Heart right ventricle (tissue), 16 donors: Measurements from ENCODE around the gene STAMBP. TPM values are rescaled to one million over a fixed set of nuclear protein-coding genes. Genes with fewer than 3 reads are reported as not detected.

Source experiments
- ATAC-seq, 8 donors: fragments of 200-7000 bp; cut with Tn5 transposase; one replicate each; pipeline ENCODE4 v1.9.1; 2020; ENCODE audit warnings: mild to moderate bottlenecking in 8 of 8, moderate library complexity in 8 of 8, moderate number of reproducible peaks in 1 of 8
- DNase-seq, 2 donors: peaks; one replicate each; pipeline ENCODE4 v3.0.0-alpha.2; 2020
- H3K27ac ChIP-seq, 10 donors: fragments of 200-600 bp; sonication (generic) in 2 of 10; one replicate each; pipeline versions ENCODE4 v1.5.0 to v1.8.0; 2020 to 2022; ENCODE audit warnings: mild to moderate bottlenecking in 3 of 10
- H3K27me3 ChIP-seq, 7 donors: fragments of 200-600 bp; one replicate each; pipeline ENCODE4 v1.8.0; 2021 to 2022; ENCODE audit warnings: mild to moderate bottlenecking in 2 of 7
- H3K36me3 ChIP-seq, 9 donors: fragments of 200-600 bp; sonication (generic) in 1 of 9; one replicate each; pipeline versions ENCODE4 v1.5.0 to v1.8.0; 2020 to 2022; ENCODE audit warnings: mild to moderate bottlenecking in 2 of 9
- H3K4me1 ChIP-seq, 9 donors: fragments of 200-600 bp; sonication (generic) in 1 of 9; one replicate each; pipeline versions ENCODE4 v1.5.0 to v1.8.0; 2020 to 2022; ENCODE audit warnings: mild to moderate bottlenecking in 4 of 9
- H3K4me3 ChIP-seq, 10 donors: fragments of 200-600 bp; sonication (generic) in 2 of 10; one replicate each; pipeline versions ENCODE4 v1.5.0 to v1.8.0; 2020 to 2022; ENCODE audit warnings: mild to moderate bottlenecking in 7 of 10, moderate library complexity in 2 of 10
- H3K9me3 ChIP-seq, 11 donors: fragments of 200-600 bp in 10 of 11; sonication (generic) in 2 of 11; one replicate each; pipeline versions ENCODE4 v1.5.0 to v1.8.0; 2013 to 2022; ENCODE audit warnings: mild to moderate bottlenecking in 2 of 11, control low read depth in 1 of 11, moderate library complexity in 1 of 11
- CTCF ChIP-seq, 9 donors: fragments of 200-600 bp; sonication (generic) in 2 of 9; IDR thresholded peaks; one replicate each; pipeline versions ENCODE4 v1.5.0 to v1.8.0; 2021 to 2022; ENCODE audit warnings: antibody characterized with exemption in 9 of 9, mild to moderate bottlenecking in 5 of 9, moderate library complexity in 1 of 9
- WGBS, 2 donors: extraction: QIAGEN DNeasy Blood & Tissue Kit; methylation state at CpG; one replicate each; pipeline ENCODE4 v1.1.7; 2013; ENCODE audit warnings: inconsistent platforms in 1 of 2; 5-methylcytosine and 5-hydroxymethylcytosine counted together
- intact Hi-C, 10 donors: fragments of 100-400 bp; cut with DNase I; formaldehyde crosslinking; loops; one replicate each; pipeline versions ENCODE4 v1.11.1 to v1.14.2; 2022
- polyA plus RNA-seq, 2 donors: library from polyadenylated mRNA; stranded (reverse); fragments of 200-250 nt; gene quantifications; one replicate each; pipeline ENCODE4 v1.2.3, GENCODE V29; 2013
- total RNA-seq, 10 donors: library from RNA; stranded (reverse); fragmentation: NEBNext Ultra II Directional in 3 of 10; extraction: Animal tissue kit (Norgen Biotek cat#: 25700) in 3 of 10; gene quantifications; one replicate each; pipeline versions ENCODE4 v1.2.1 to v1.2.4, GENCODE V29; 2021 to 2023
- donor health status: Arrhythmogenic right ventricular cardiomyopathy.
- donor health status: ischemic (EF 13 %, LVEDD 7.1; RV severe dilation, severe dysfunction).
- donor health status: healthy with polysubstance abuse.
- donor health status: DM: no; HTN: yes; CAD: no.
- donor health status: DM: no; HTN: no; CAD: no.
- donor health status: ischemic (EF 25% LVEDD 6.9; RV normal size, moderate dysfunction).
- donor health status: ischemic (EF 25% LVEDD 5.7; RV mildly dilated, moderate dysfunction).
- donor health status: healthy.
- donor health status: DM: yes; HTN: yes; CAD: no.
- donor health status: Ischemic cardiomyopathy.
- donor health status: ischemic (EF 35%, LVEDD 5.7; RV mildly dilated, moderate dysfunction).
- donor health status: nonischemic (EF 11% LVEDD 7.7; RV severe dilation, severe dysfunction).
- donor health status: DM: yes; HTN: yes; CAD: no.
- donor health status: PGD.
- donor health status: ischemic (EF 29% LVEDD 5.4; RV normal size, mild dysfunction).
- donor health status: nonischemic (EF 23%, LVEDD 6.1; RV moderate dilation, normal function).

The STAMBP gene
- total and polyA plus RNA-seq, 12 donors, result 12.1 to 37.5 (median 32.3) TPM

- no peak for TF ChIP-seq CTCF (IDR thresholded peaks at IDR 0.05)
- H3K36me3 ChIP-seq, result peaks cover 0 to 100% (median 58%) of the 10 kb centered on the region in 9 donors
- H3K27me3 ChIP-seq, result no peaks in the 10 kb centered on the region
- ATAC-seq (no peak), DNase-seq (no peak)
- intact Hi-C loops, result loop anchor here in 1 of 10 donors (10.0 kb wide), 1 partner anchor 125 kb away; the partner anchor contains the start of gene TET3
- H3K9me3 ChIP-seq, result no peaks in the 10 kb centered on the region
- H3K27ac ChIP-seq, result no peak overlapping the region
- 94 to 97% methylated on average over 6 of the region's 6 CpGs for WGBS, 2 donors
- H3K4me3 ChIP-seq, result no peak overlapping the region
- no peaks in the 10 kb centered on the region for H3K4me1 ChIP-seq
These were observed 31.2 kb downstream of the STAMBP start for GRCh38 chr2:73859721-73860586.

GRCh38 chr2:73862987-73863386, 34.2 kb downstream of the STAMBP start:
- intact Hi-C loops, result loop anchor here in 1 of 10 donors (10.0 kb wide), 1 partner anchor 122 kb away; the partner anchor contains the start of gene TET3
- TF ChIP-seq CTCF (IDR thresholded peaks at IDR 0.05), result no peak
- Histone ChIP-seq H3K27ac (no peak overlapping the region), H3K27me3 (no peaks in the 10 kb centered on the region), H3K4me1 (no peaks in the 10 kb centered on the region), H3K9me3 (no peaks in the 10 kb centered on the region), H3K36me3 (peaks cover 0 to 99% (median 52%) of the 10 kb centered on the region in 9 donors), H3K4me3 (no peak overlapping the region)
- WGBS, 2 donors, result 80 to 91% methylated on average over 2 of the region's 2 CpGs
- no peak for ATAC-seq
- DNase-seq, result no peak

- DNase-seq, result no peak
- TF ChIP-seq CTCF (IDR thresholded peaks at IDR 0.05), result no peak
- no peak overlapping the region for H3K27ac ChIP-seq
These were observed 39.6 kb downstream of the STAMBP start for GRCh38 chr2:73868204-73868978.

GRCh38 chr2:73870084-73870483, 41.3 kb downstream of the STAMBP start:
- intact Hi-C loops, result loop anchor here in 1 of 10 donors (5.0 kb wide), 1 partner anchor 57 kb away; the partner anchor contains the start of gene DGUOK
- 3 to 14% methylated on average over 4 of the region's 4 CpGs for WGBS, 2 donors
- peak overlapping the region in 9 of 10 donors; percentile 4 to 84 (median 67) for H3K27ac ChIP-seq
- H3K9me3 ChIP-seq, result no peaks in the 10 kb centered on the region
- peaks cover 0 to 22% (median 16%) of the 10 kb centered on the region in 9 donors for H3K4me1 ChIP-seq
- ATAC-seq, result peak; percentile 87 to 99 (median 96)
- no peaks in the 10 kb centered on the region for H3K27me3 ChIP-seq
- TF ChIP-seq CTCF (IDR thresholded peaks at IDR 0.05), result no peak
- peak in 1 of 2 donors; percentile 90 for DNase-seq
- peaks cover 0 to 28% (median 4%) of the 10 kb centered on the region in 9 donors for H3K36me3 ChIP-seq
- peak overlapping the region in 1 of 10 donors; percentile 1 for H3K4me3 ChIP-seq

More at GRCh38 chr2:73868204-73868978, 39.6 kb downstream of the STAMBP start:
- Histone ChIP-seq H3K9me3 (no peaks in the 10 kb centered on the region), H3K27me3 (no peaks in the 10 kb centered on the region), H3K4me1 (peaks cover 0 to 22% (median 16%) of the 10 kb centered on the region in 9 donors), H3K36me3 (peaks cover 0 to 45% (median 18%) of the 10 kb centered on the region in 9 donors), H3K4me3 (no peak overlapping the region)
- 95 to 96% methylated on average over 9 of the region's 9 CpGs for WGBS, 2 donors
- intact Hi-C loops, result loop anchor here in 1 of 10 donors (10.0 kb wide), 1 partner anchor 116 kb away; the partner anchor contains the start of gene TET3
- ATAC-seq, result no peak
